H9 (cell line): ENCODE data around the gene TRPT1. TPM values are rescaled to one million over a fixed set of nuclear protein-coding genes. Genes with fewer than 3 reads are reported as not detected.

Experiments
- DNase-seq: peaks from one replicate; pipeline ENCODE4 v3.0.0-alpha.2; 2017
- H2AFZ ChIP-seq: one replicate; pipeline ENCODE4 v1.6.1; 2013; ENCODE audit warnings: mild to moderate bottlenecking, low read length, control low read depth, moderate library complexity
- H2AK5ac ChIP-seq: 2 replicates; pipeline ENCODE4 v1.6.1; 2013; ENCODE audit warnings: low read length, control low read depth, mixed read lengths; ENCODE audit not compliant: insufficient read length
- H2BK120ac ChIP-seq: one replicate; pipeline ENCODE4 v1.6.1; 2013; ENCODE audit warnings: low read depth, mild to moderate bottlenecking, low read length, control low read depth, inconsistent platforms; ENCODE audit not compliant: poor library complexity, severe bottlenecking
- H2BK12ac ChIP-seq: 2 replicates; pipeline ENCODE4 v1.6.1; 2013; ENCODE audit warnings: low read length, control low read depth, mixed read lengths, low read depth; ENCODE audit not compliant: insufficient read length
- H2BK15ac ChIP-seq: 2 replicates; pipeline ENCODE4 v1.6.1; 2013; ENCODE audit warnings: low read depth, low read length, control low read depth
- H2BK20ac ChIP-seq: one replicate; pipeline ENCODE4 v1.6.1; 2013; ENCODE audit warnings: low read depth, mild to moderate bottlenecking, low read length, control low read depth, inconsistent platforms; ENCODE audit not compliant: poor library complexity, severe bottlenecking
- H2BK5ac ChIP-seq: 2 replicates; pipeline ENCODE4 v1.6.1; 2013; ENCODE audit warnings: low read length, control low read depth, mixed read lengths; ENCODE audit not compliant: insufficient read length
- H3K14ac ChIP-seq: 2 replicates; pipeline ENCODE4 v1.6.1; 2013; ENCODE audit warnings: low read length, control low read depth; ENCODE audit not compliant: insufficient read depth
- H3K18ac ChIP-seq: 2 replicates; pipeline ENCODE4 v1.6.1; 2013; ENCODE audit warnings: low read depth, mild to moderate bottlenecking, mixed read lengths, low read length, control low read depth; ENCODE audit not compliant: insufficient read length
- H3K23ac ChIP-seq: 2 replicates; pipeline ENCODE4 v1.6.1; 2013; ENCODE audit warnings: low read length, control low read depth, mixed read lengths, low read depth; ENCODE audit not compliant: insufficient read length
- H3K23me2 ChIP-seq: 2 replicates; pipeline ENCODE4 v1.6.1; 2013; ENCODE audit warnings: low read depth, mild to moderate bottlenecking, mixed read lengths, low read length, control low read depth; ENCODE audit not compliant: insufficient read length, poor library complexity, severe bottlenecking
- H3K27ac ChIP-seq: 2 replicates; pipeline ENCODE4 v1.5.1; 2013; ENCODE audit warnings: low read length, control low read depth, mixed read lengths, low read depth; ENCODE audit not compliant: insufficient read length
- H3K27me3 ChIP-seq: 2 replicates; pipeline ENCODE4 v1.6.1; 2013; ENCODE audit warnings: low read length, control low read depth, inconsistent platforms; ENCODE audit not compliant: insufficient read depth
- H3K4ac ChIP-seq: 2 replicates; pipeline ENCODE4 v1.6.1; 2013; ENCODE audit warnings: low read depth, mild to moderate bottlenecking, control low read depth, inconsistent platforms, low read length, moderate library complexity
- H3K4me1 ChIP-seq: 2 replicates; pipeline ENCODE4 v1.6.1; 2013; ENCODE audit warnings: low read length, control low read depth, inconsistent platforms; ENCODE audit not compliant: insufficient read depth
- H3K4me2 ChIP-seq: 2 replicates; pipeline ENCODE4 v1.6.1; 2013; ENCODE audit warnings: low read length, control low read depth, mixed read lengths; ENCODE audit not compliant: insufficient read length, insufficient read depth
- H3K56ac ChIP-seq: 2 replicates; pipeline ENCODE4 v1.6.1; 2013; ENCODE audit warnings: low read depth, mild to moderate bottlenecking, mixed read lengths, low read length, control low read depth; ENCODE audit not compliant: insufficient read length
- H3K79me1 ChIP-seq: 2 replicates; pipeline ENCODE4 v1.6.1; 2013; ENCODE audit warnings: low read depth, mild to moderate bottlenecking, moderate library complexity, low read length, control low read depth, inconsistent platforms; ENCODE audit not compliant: insufficient read depth, poor library complexity, severe bottlenecking
- H3K79me2 ChIP-seq: 2 replicates; pipeline ENCODE4 v1.6.1; 2013; ENCODE audit warnings: low read length, control low read depth, inconsistent platforms; ENCODE audit not compliant: insufficient read depth
- H3K9ac ChIP-seq: 2 replicates; pipeline ENCODE4 v1.6.1; 2013; ENCODE audit warnings: low read length, control low read depth, mixed read lengths; ENCODE audit not compliant: insufficient read length; ENCODE audit errors: extremely low read depth
- H3K9me3 ChIP-seq: one replicate; pipeline ENCODE4 v1.6.1; 2013; ENCODE audit warnings: low read depth, low read length, inconsistent platforms; ENCODE audit not compliant: control insufficient read depth
- H3T11ph ChIP-seq: one replicate; pipeline ENCODE4 v1.6.1; 2013; ENCODE audit warnings: mild to moderate bottlenecking, low read length, control low read depth, inconsistent platforms
- H4K20me1 ChIP-seq: one replicate; pipeline ENCODE4 v1.6.1; 2013; ENCODE audit not compliant: control insufficient read depth, insufficient read length, insufficient read depth
- H4K5ac ChIP-seq: 2 replicates; pipeline ENCODE4 v1.6.1; 2013; ENCODE audit warnings: low read depth, mild to moderate bottlenecking, mixed read lengths, low read length, control low read depth; ENCODE audit not compliant: insufficient read length
- H4K8ac ChIP-seq: replicated peaks from 2 replicates; pipeline ENCODE4 v1.6.1; 2013; ENCODE audit warnings: low read length, control low read depth, mixed read lengths, low read depth; ENCODE audit not compliant: insufficient read length
- H4K91ac ChIP-seq: 2 replicates; pipeline ENCODE4 v1.6.1; 2013; ENCODE audit warnings: low read depth, mild to moderate bottlenecking, moderate library complexity, mixed read lengths, low read length, control low read depth; ENCODE audit not compliant: insufficient read length
- H3K27ac Mint-ChIP-seq, 3 experiments: 2 replicates in 2 of 3; 3 replicates in 1 of 3; pipeline ENCODE4 v1.8.0; 2020 to 2021; ENCODE audit warnings: mixed read lengths in 3 of 3, mild to moderate bottlenecking in 1 of 3, moderate library complexity in 1 of 3
- H3K27me3 Mint-ChIP-seq: 2 replicates; pipeline ENCODE4 v1.8.0; 2021; ENCODE audit warnings: low read depth, mild to moderate bottlenecking, moderate library complexity, mixed read lengths
- H3K36me3 Mint-ChIP-seq, 3 experiments: 2 replicates in 2 of 3; 3 replicates in 1 of 3; pipeline ENCODE4 v1.8.0; 2020 to 2021; ENCODE audit warnings: low read depth in 3 of 3, mixed read lengths in 3 of 3; ENCODE audit not compliant: insufficient read depth in 1 of 3
- H3K4me1 Mint-ChIP-seq, 2 experiments: 2 replicates each; pipeline ENCODE4 v1.8.0; 2020; ENCODE audit warnings: mixed read lengths in 2 of 2
- H3K4me3 Mint-ChIP-seq, 2 experiments: 2 replicates in 1 of 2; 3 replicates in 1 of 2; pipeline ENCODE4 v1.8.0; 2020 to 2021; ENCODE audit warnings: mild to moderate bottlenecking in 2 of 2, mixed read lengths in 2 of 2, moderate library complexity in 1 of 2
- H3K9me3 Mint-ChIP-seq, 2 experiments: 2 replicates in 1 of 2; 3 replicates in 1 of 2; pipeline ENCODE4 v1.8.0; 2020; ENCODE audit warnings: mild to moderate bottlenecking in 2 of 2, mixed read lengths in 2 of 2, moderate library complexity in 1 of 2
- CTCF ChIP-seq: fragments of 200-600 bp; sonication (generic); conservative IDR thresholded peaks from 3 replicates; pipeline ENCODE4 v1.8.0; 2021; ENCODE audit warnings: antibody characterized with exemption, mild to moderate bottlenecking
- WGBS: extraction: QIAGEN DNeasy Blood & Tissue Kit; methylation state at CpG from one replicate; pipeline ENCODE4 v1.1.7; 2013; ENCODE audit warnings: missing lambda C conversion rate, low lambda C conversion rate, mixed read lengths; ENCODE audit not compliant: insufficient read length; ENCODE audit errors: extremely low coverage; 5-methylcytosine and 5-hydroxymethylcytosine counted together
- total RNA-seq: library from RNA; stranded (reverse); gene quantifications from 2 replicates; pipeline ENCODE4 v1.2.1, GENCODE V29; 2021

TRPT1 gene
- total RNA-seq, 1 experiment from 2014 or later = 33.6 TPM

GRCh38 chr11:64216879-64217278, 9.1 kb downstream of the TRPT1 start:
- H3K56ac ChIP-seq = no peak overlapping the region
- H3K27me3 ChIP-seq = no peaks in the 10 kb centered on the region
- H2BK5ac ChIP-seq = no peak overlapping the region
- no peaks in the 10 kb centered on the region; the same call in 1 of the 2 replicates for H3K27me3 Mint-ChIP-seq
- no peak overlapping the region for H3K4ac ChIP-seq
- peaks cover 3 to 4% of the 10 kb centered on the region in 2 experiments; a peak in 2 of 4 replicates for H3K4me1 Mint-ChIP-seq
- no peak overlapping the region for H3K23ac ChIP-seq
- H3K9me3 Mint-ChIP-seq = no peaks in the 10 kb centered on the region
- H4K20me1 ChIP-seq = no peaks in the 10 kb centered on the region
- no peaks in the 10 kb centered on the region for H3K23me2 ChIP-seq
- H2BK120ac ChIP-seq = no peak overlapping the region
- no peaks in the 10 kb centered on the region for H3K79me1 ChIP-seq
- no peak overlapping the region for H3K4me2 ChIP-seq
- no peaks in the 10 kb centered on the region for H3K9me3 ChIP-seq
- WGBS = no CpG with 5 or more reads among the region's 6 CpGs
- no peak overlapping the region for H3K4me3 Mint-ChIP-seq
- no peak overlapping the region for H2BK20ac ChIP-seq
- H2AFZ ChIP-seq = no peak overlapping the region
- H2BK12ac ChIP-seq = no peak overlapping the region
- H3K79me2 ChIP-seq = no peaks in the 10 kb centered on the region
- TF ChIP-seq CTCF = peak; percentile 34; the same call in 1 of the 3 replicates
- no peak for DNase-seq
- H3K4me1 ChIP-seq = no peaks in the 10 kb centered on the region
- no peak overlapping the region for H3K27ac ChIP-seq
- H2BK15ac ChIP-seq = no peak overlapping the region
- H2AK5ac ChIP-seq = no peak overlapping the region
- H3K14ac ChIP-seq = no peak overlapping the region
- no peak overlapping the region for H3K18ac ChIP-seq
- no peak overlapping the region for H4K8ac ChIP-seq
- no peak overlapping the region for H3T11ph ChIP-seq
- peak overlapping the region in 1 of 3 experiments; percentile 28; a peak in 1 of 7 replicates for H3K27ac Mint-ChIP-seq
- peaks cover 3 to 54% (median 25%) of the 10 kb centered on the region in 3 experiments for H3K36me3 Mint-ChIP-seq
- H4K91ac ChIP-seq = no peak overlapping the region
- no peak overlapping the region for H4K5ac ChIP-seq
- no peak overlapping the region for H3K9ac ChIP-seq
